ENCODE data around the gene RPL12.
A peak's percentile ranks its signal among the peaks of the same experiment; 100 is the strongest.

RPL12 gene

DNA sequence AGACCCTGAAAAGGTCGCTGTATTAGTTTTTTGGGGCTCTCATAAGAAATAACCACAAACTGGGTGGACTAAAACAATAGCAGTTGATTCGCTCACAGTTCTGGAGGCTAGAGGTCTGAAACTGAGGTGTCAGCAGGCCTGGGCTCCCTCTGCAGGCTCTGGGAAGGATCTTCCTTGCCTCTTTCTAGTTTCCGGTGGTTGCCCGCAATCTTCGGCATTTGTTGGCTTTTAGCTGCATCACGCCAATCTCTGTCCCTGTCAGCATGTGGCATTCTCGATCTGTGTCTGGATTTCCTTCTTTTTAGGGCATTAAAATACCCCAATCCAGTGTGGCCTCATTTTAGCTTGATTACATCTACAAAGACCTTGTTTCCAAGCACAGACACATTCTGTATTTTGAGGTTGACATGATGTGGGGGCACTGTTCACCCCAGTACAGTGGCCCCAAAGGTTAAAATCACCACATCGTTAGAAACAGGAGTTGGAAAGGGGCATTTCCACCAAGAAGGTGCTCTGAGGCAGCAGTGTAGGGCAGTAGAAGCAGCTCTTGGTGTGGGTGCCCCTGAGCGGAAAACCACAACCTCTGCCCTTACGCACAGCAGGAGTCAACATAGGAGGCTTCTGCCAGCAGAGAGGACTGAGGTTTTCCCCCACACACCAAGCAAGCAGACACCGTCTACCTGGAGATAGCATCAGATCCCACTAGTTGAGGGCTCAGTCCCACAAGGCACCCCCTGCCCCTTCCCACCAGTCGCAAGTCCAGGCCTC, 13.5 kb downstream of the RPL12 start:
- DNase-seq = no peak

DNA sequence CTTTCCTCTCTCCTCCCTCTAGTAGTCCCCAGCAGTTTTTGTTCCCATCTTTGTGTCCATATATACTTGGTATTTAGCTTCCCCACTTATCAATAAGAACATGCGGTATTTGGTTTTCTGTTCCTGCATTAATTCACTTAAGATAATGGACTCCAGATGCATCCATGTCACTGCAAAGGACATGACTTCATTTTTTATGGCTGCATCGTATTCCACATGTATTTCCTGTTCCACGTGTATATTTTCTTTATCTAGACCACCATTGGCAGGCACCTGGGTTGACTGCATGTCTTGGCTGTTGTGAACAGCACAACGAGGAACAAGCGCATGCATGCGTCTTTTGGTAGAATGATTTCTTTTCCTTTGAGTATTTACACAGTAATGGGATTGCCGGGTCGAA, 20.8 kb downstream of the RPL12 start:
- no peak for DNase-seq

DNA sequence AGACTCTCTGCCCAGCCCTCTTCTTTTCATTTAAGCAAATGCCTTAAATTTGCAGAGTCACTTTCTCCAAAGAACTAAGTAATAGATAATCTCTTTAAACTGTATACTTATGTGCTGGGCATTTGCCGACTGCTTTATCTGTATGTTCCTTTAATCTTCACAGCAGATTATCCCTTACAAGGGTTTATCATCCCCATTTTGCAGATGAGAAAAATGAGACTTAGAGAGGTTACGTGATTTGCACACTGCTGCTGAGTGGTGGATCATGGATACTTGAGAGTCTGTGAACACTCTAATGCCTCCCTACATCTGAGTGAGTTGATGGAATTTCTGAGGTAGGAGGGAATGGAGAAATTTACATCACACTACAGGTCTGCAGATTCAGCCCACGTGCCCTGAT, 22.9 kb downstream of the RPL12 start:
- no peak for DNase-seq

DNA sequence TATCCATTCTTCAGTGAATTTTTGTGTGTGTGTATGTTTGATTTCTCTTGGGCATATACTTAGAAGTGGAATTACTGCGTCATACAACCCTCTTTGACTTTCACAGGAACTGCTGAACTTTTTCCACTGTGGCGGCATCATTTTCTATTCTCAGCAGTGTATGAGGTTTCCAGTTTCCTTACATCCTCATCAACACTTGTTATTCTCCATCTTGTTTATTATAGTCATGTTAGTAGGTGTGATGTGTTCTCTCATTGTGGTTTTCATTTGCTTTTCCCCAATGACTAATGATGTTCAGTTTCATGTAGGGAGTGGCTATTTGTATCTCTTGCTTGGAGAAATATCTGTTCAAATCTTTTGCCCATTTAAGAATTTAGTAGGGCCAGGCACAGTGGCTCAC, 24.4 kb downstream of the RPL12 start:
- DNase-seq = no peak

DNA sequence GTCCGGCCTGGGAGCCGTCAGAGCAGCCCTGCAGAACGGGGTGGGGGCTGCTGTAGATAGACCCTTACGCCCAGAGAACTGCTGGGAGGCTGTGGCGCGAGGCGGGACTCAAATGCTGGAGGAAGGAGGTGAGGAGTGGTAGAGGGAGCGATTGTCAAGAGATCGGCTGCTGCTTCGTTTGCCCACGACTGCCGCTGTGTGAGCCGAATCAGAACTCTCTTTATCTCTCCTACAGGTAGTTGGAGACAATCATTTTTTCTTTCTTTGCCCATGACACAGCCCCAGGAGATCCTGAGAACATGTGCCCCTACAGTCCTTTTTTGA, 26.6 kb downstream of the RPL12 start:
- DNase-seq = no peak

DNA sequence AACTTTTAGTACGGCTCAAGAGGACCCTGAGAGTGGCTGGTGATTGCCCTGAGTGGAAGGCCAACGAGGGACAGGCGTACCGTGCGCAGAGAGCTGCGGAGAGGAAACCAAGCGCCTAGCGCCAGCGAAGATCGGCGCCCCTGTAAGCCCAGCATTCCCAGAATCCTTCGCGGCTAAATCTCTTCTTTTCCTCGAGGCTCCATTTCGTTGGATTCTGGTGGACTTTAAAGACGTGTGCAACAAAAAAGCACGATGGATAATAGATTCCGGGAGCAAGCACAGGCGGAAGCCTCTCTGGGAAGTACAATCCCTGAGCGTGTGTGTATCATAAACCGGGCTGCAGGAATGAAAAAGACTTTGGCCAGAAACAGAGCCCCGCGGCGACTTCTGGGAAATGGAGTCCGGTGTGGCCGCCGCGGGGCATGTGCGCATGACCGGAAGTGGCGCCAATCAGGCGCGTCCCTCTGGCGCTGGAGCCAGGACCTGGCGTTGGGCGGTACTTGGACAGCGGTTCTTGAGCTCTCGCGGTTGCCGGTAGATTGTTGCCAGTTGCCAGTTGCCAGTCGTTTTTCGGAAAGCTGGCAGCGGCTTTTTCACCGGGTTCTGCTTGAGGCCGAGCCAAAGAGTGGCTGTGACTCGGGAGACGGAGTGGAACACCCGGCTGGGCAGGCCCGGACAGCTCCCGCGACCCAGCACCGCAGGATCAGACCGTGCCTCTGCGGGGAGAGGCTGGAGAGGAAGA, 27.1 kb downstream of the RPL12 start, which contains the start of gene ZNF79:
ZNF79 (plus strand) TSS at position 449 of the 742 bp plus-strand sequence. CDS start 406 bp downstream, outside the sequence.
- DNase-seq = peak; percentile 91

DNA sequence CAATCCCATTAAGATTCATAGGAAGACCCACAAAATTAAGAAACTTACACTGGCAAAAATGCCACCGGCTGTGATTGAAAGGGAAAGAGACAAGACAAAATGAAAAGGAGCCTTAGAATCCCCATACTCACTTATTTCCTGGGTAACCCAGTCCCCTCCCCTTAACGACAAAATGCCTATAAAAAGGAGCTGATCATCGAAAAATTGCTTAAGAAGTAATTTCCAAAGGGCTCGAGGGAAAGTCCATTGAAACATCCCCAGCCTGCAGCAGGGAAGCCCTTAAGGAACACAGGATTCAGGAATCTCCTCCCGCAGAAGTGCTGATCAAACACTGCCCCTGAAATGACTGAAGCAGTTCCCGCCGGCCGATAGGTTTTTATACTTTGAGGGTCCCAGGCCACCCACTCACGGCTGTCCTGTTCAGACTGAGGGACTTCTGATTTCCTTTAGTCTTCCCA, 27.7 kb downstream of the RPL12 start:
- DNase-seq = no peak

DNA sequence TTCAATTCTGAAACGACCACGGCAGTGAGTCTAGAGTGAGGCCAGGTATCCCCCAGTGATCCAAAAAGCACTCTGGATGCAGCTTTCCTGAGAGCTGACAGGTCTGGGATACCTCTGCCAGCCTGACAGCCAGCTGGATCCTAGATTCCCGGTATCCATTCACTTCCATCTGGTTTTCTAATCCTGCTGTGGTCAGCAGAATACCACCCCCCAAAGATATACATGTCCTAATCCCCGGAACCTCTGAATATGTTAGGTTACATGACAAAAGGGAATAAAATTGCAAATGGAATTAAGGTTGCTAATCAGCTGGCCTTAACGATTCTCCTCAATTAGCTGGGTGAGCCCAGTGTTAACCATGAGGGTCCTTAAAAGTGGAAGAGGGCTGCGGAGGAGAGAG, 28.4 kb downstream of the RPL12 start:
- no peak for DNase-seq

DNA sequence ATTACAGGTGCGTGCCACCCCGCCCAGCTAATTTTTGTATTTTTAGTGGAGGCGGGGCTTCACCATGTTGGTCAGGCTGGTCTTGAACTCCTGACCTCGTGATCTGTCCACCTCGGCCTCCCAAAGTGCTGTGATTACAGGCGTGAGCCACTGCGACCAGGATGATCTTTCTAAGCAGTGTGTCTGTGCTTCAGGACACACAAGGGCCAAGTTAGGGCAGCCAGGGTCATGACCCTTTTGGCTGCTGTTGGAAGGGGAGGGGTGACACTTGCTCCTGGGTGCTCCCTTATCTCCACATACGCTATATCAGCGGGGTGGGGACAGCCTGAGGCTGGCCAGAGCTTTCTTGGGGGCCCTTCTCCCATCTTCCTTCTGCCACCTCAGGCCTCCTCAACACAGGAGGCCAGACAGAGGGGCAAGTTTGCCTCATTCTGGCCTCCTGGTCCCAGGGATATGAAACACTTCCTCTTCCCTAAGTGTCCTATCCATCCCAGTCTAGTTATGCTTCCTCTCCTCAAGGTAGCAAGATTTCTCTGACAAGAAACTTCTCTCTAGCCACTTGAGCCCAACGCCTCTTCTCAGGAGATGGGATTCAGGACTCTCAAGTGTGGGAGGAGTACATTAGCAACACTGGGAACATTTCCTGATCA, 28.9 kb downstream of the RPL12 start:
- no peak for DNase-seq

DNA sequence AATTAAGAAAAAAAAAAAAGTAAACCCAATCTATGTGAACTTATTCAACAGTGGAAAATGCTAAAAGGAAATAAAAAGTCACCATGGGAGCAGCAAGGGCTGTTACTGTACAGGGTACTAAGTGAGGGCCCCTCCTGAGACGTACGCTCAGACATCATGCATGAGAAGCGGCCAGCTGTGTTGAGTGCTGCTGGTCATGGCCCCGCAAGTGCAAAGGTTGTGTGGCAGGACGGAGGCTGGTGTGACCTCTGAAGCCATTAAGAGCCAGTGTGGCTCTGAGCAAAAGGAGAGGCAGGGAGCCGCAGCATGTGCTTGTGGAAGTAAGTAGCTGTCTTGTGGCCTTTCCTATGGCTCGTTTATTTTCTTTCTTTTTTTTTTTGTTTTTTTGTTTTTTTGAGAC, 30.1 kb downstream of the RPL12 start:
- DNase-seq = no peak

DNA sequence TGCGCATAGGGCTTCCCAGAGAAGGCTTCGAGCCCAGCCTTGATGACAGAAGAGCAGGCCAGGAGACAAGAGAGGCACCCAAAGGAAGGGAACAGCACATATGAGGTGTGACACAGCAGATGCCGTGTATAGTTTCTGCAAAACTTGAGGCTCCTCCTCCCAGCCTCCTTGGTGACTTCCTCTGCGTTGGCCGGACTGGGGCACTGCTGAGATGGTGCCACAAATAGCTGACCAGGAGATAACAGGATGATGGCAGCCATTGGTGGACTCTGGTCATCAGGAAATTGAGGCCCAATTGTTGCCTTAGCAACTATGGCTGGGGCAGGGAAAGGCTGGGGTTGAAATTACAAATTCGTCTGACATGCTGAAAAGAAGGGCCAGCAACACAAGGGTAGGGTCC, 31.9 kb downstream of the RPL12 start:
- no peak for DNase-seq

DNA sequence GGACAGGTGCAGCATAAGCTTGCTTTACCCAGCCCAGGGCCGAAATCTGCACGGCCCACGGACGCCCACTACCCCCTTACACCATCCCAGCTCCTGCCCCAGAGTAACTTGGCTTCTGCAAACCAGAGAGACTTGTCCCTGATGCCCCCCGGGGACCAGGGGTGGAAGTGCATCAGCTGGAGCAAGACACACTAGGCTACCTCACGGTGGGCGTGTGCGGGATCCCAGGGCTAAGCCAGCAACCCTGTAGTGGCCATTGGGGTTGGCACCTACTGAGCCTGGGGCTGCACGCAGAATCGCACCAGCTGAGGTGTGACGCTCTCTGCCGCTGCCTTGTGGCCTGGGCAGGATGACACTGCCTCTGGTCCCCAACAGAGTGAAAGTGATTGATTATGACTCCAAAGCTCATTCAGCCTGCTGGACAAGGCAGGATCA, 33.2 kb downstream of the RPL12 start:
- peak; percentile 22 for DNase-seq

DNA sequence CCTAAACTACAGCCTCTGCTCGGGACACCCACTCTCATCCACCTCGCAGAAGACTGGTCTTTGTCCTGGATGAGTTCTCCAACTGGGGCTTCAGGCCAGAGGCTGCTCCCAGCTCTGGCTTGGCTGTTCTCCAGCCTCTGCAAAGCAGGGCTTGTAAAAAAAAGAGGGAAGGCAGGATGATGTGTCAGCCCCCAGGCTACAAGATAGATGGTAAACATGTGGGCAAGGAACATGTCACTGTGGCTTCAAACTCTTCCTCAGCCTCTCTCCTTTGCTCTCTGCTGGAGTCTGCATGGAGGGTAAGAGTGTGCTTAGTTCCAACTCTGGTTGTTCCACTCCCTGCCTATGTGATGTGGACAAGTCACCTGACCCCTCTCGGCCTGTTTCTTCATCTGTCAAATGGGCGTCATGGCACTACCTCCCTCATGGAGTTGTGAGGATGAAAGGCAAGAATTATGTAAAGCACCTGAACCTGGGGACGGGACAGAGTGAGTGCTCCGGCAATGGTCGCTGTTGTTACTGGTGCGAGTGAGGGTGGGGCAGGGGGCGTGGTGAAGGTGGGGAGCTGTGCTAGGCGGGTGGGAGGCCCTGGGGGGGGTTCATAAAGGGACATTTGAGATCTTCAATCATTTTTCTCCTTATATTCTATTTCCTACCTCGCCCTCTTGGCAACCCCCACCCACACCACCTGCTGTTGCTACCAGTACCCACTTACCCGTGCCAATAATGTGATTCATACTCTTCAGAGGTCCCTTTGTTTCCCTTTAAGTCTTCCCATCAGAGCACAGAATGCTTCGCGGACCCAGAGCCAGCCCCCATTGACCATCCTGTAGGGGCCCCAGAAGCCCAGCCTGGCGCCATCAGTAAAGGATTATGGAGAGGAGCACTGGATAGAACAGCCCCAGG, 33.8 kb downstream of the RPL12 start:
- DNase-seq = no peak

DNA sequence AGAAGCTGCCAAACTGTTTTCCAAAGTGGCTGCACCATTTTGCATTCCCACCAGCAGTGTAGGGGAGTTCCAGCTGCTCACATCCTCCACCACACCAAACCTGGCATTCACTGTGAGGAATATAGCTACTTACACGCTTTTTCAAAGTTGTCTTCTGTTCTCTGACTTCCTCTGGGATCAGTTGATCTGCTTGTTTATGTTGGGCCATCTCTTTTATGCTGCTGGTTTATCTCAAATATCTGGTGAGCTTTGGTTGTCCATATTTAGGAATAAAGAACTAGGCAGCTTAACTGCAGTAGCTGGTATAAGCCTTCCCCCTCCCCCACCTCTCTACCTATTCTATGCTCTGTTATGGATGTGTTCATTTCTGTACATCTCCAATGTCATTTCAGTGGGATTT, 35.5 kb downstream of the RPL12 start:
- no peak for DNase-seq

DNA sequence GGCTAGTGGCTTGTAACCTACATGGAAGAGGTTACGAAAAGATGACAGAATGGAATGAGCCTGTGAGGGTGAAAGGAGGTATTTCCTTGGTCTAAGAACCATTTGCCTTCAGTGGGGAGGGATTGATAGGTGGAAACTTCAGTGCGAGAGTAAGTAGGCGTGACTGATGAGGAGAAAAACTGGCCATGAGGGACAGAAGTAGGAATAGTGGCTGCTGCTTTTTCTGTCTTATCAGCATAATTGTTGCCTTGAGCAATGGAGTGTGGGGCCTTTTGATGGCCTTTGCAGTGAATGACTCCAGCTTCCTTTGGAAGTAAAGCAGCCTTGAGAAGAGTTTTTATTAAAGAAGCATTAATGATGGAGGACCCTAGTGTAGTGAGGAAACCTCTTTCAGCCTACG, 36.1 kb downstream of the RPL12 start:
- no peak for DNase-seq

DNA sequence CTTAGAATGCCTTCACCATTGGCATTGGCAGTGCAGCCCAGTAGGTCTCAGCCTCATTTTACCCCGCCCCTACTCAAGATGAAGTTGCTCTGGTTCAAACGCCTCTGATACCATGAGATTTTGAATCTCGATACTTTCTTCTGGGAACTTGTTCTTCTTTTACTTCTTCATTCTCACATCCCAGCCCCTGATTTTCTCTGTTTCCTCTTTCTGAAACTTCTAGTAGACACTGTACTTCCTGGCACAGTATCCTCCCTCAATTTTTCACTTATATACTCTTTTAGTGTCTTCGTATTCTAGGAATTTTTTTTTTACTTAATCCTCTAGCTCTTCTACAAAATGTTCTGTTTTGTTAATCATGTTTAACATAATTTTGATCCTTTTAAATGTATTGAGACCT, 40.1 kb downstream of the RPL12 start:
- no peak for DNase-seq

DNA sequence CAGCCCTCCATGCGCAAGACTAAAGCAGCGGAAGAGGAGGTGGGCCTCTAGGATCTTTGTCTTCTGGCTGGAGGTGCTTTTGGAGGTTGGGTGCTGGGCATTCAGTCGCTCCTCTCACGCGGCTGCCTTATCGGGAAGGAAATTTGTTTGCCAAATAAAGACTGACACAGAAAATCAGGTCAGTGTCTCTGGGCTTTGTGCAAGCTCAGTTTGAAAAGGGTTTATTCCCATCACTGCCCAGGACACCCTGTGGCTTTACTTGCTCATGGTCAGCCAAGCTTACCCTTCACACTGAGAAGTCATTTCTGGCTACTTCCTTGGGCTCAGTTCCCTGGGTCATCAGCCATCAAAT, 43.7 kb downstream of the RPL12 start:
- no peak for DNase-seq

DNA sequence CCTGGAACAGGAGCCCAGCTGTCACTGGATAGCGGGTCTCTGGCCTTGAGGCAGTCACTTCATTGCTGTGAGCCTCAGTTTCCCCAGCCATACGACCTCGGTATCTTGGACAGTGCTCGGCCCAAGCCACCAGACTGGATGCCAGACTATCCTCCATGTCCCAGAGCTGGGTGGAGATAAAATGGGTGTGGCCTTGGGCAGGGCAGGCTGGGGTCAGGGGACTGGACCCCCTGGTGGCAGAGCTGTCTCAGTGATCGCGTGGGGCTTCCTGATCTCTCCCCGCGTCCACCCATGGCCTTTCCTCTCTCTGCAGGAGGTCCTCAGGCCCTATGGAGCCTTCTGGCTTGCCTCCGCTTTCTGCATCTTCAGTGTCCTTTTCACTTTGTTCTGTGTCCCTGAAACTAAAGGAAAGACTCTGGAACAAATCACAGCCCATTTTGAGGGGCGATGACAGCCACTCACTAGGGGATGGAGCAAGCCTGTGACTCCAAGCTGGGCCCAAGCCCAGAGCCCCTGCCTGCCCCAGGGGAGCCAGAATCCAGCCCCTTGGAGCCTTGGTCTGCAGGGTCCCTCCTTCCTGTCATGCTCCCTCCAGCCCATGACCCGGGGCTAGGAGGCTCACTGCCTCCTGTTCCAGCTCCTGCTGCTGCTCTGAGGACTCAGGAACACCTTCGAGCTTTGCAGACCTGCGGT, 44.3 kb downstream of the RPL12 start:
- DNase-seq = no peak

DNA sequence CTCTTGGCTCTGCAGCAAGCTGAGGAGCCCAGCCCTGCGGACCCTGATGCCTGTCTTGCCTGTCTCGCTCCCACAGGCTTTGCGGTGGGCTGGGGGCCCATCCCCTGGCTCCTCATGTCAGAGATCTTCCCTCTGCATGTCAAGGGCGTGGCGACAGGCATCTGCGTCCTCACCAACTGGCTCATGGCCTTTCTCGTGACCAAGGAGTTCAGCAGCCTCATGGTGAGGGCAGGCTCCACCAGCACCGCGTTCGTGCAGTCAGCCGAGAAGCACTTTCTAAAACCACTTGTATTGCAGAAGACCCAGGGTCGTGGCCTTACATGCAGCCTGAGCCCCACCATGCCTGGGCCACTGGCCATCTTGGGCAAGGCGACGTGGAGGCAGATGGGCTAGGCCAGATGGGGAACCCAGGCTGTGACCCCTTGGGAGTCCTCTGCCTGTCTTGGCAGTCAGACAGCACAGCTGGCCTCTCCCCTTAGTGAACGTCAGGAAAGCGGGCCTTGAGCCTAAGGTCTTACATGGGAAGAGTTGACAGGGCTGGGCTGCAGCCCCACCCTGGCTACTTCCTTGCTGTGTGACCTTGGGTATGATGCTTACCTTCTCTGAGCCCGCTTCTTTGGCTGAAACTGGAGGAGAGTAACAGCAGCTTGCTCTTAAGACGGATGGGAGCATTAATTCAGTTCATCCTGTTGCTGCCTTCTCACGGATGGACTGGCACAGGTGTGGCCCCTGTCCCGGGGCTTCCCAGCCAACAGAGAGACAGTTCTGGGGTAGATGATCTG, 45.7 kb downstream of the RPL12 start:
- DNase-seq = no peak

DNA sequence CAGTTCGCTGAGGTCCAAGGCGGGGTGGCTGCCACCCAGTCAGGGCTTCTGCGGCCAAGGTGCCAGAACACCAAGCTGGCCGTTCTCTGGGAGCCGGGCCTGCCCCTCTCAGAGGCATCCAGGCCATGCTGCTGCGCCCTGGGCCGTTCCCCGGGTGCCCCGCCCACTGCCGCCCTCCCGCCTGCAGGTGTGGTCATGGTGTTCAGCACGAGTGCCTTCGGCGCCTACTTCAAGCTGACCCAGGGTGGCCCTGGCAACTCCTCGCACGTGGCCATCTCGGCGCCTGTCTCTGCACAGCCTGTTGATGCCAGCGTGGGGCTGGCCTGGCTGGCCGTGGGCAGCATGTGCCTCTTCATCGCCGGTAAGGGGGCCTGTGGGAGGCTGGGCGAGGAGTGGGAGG, 46.6 kb downstream of the RPL12 start:
- no peak for DNase-seq

DNA sequence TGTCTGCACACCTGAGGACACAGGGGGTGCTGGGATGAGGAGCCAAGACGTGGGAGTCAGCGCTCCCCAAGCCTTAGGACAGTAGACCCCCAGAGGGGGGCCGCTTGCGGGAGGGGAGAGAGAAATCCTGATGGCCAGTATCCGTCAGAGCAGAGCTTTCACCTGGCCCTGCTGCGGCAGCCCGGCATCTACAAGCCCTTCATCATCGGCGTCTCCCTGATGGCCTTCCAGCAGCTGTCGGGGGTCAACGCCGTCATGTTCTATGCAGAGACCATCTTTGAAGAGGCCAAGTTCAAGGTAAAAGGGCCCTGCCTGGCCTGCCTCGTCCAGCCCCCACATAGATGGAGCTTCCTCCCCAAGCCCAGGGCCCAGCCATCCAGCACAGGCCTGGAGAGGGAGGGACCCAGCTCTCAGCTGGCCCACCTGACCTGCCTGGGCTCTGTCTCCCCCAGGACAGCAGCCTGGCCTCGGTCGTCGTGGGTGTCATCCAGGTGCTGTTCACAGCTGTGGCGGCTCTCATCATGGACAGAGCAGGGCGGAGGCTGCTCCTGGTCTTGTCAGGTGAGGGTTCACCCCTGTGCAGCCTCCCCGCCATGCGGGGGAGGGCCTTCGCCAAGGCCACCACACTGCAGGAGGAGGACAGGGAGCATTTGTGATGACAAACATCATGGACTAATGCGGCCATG, 47.6 kb downstream of the RPL12 start:
- no peak for DNase-seq

Measured in HCEC 1CT (cell line).